Measurements from ENCODE around the gene UBXN10.

The UBXN10 gene

GRCh38 chr1:20187813-20188454 lies 2.0 kb downstream of the UBXN10 start:
- no peak for TF ChIP-seq CTCF (IDR thresholded peaks at IDR 0.05; ENCODE audit: control insufficient read depth, insufficient read depth, low read depth, low read length, missing control alignments)
- no peak for DNase-seq (ENCODE audit: low read depth)
- H3K4me3 ChIP-seq (ENCODE audit: control insufficient read depth, low read depth, low read length): no peak overlapping the region

- DNase-seq (ENCODE audit: low read depth): no peak
- H3K4me3 ChIP-seq (ENCODE audit: control insufficient read depth, low read depth, low read length): no peak overlapping the region
- no peak for TF ChIP-seq CTCF (IDR thresholded peaks at IDR 0.05; ENCODE audit: control insufficient read depth, insufficient read depth, low read depth, low read length, missing control alignments)
Observed at GRCh38 chr1:20188455-20188817, 2.5 kb downstream of the UBXN10 start.

GRCh38 chr1:20189664-20190063 lies 3.8 kb downstream of the UBXN10 start:
- no peak for DNase-seq (ENCODE audit: low read depth)
- TF ChIP-seq CTCF (IDR thresholded peaks at IDR 0.05; ENCODE audit: control insufficient read depth, insufficient read depth, low read depth, low read length, missing control alignments): no peak
- no peak overlapping the region for H3K4me3 ChIP-seq (ENCODE audit: control insufficient read depth, low read depth, low read length)

- no peak for TF ChIP-seq CTCF (IDR thresholded peaks at IDR 0.05; ENCODE audit: control insufficient read depth, insufficient read depth, low read depth, low read length, missing control alignments)
- DNase-seq (ENCODE audit: low read depth): no peak
- no peak overlapping the region for H3K4me3 ChIP-seq (ENCODE audit: control insufficient read depth, low read depth, low read length)
Observed at GRCh38 chr1:20190256-20191160, 4.6 kb downstream of the UBXN10 start.

- H3K4me3 ChIP-seq (ENCODE audit: control insufficient read depth, low read depth, low read length): no peak overlapping the region
- no peak for DNase-seq (ENCODE audit: low read depth)
- no peak for TF ChIP-seq CTCF (IDR thresholded peaks at IDR 0.05; ENCODE audit: control insufficient read depth, insufficient read depth, low read depth, low read length, missing control alignments)
Observed at GRCh38 chr1:20191266-20191825, 5.5 kb downstream of the UBXN10 start.

- TF ChIP-seq CTCF (IDR thresholded peaks at IDR 0.05; ENCODE audit: control insufficient read depth, insufficient read depth, low read depth, low read length, missing control alignments): no peak
- H3K4me3 ChIP-seq (ENCODE audit: control insufficient read depth, low read depth, low read length): no peak overlapping the region
- no peak for DNase-seq (ENCODE audit: low read depth)
Observed at GRCh38 chr1:20192364-20192763, 6.5 kb downstream of the UBXN10 start.
